GM12891 (cell line): ENCODE results near the gene SPATA16.

Source experiments
- POLR2A ChIP-seq: IDR thresholded peaks from 2 replicates; pipeline ENCODE4 v1.6.1; 2011; ENCODE audit warnings: low read depth, low read length, control low read depth
- POLR2AphosphoS5 ChIP-seq: IDR thresholded peaks from 2 replicates; pipeline ENCODE4 v1.6.1; 2011; ENCODE audit warnings: low read depth, low read length, control low read depth

- TF ChIP-seq POLR2A = no peak
- TF ChIP-seq POLR2AphosphoS5 = no peak
Observed at GRCh38 chr3:173096140-173096539, 44.9 kb downstream of the SPATA16 start.
